Hepatocyte (in vitro differentiated cells): ENCODE results near the gene PDZD8. TPM values are rescaled to one million over a fixed set of nuclear protein-coding genes. Genes with fewer than 3 reads are reported as not detected.

Experiments
- DNase-seq: peaks from one replicate; pipeline ENCODE4 v3.0.0-alpha.2; 2016; ENCODE audit warnings: low spot score
- H2AFZ ChIP-seq: fragments of 200-600 bp; sonication (generic); 2 replicates; pipeline ENCODE4 v1.6.0; 2016; ENCODE audit warnings: antibody characterized with exemption, mild to moderate bottlenecking
- H3K27ac ChIP-seq: fragments of 200-600 bp; sonication (generic); 2 replicates; pipeline ENCODE4 v1.5.1; 2016; ENCODE audit warnings: mild to moderate bottlenecking
- H3K27me3 ChIP-seq: fragments of 200-600 bp; sonication (generic); 2 replicates; pipeline ENCODE4 v1.6.1; 2016
- H3K36me3 ChIP-seq: fragments of 200-600 bp; sonication (generic); replicated peaks from 2 replicates; pipeline ENCODE4 v1.5.1; 2016; ENCODE audit warnings: low read depth; ENCODE audit not compliant: insufficient read depth
- H3K4me1 ChIP-seq: fragments of 200-600 bp; sonication (generic); 2 replicates; pipeline ENCODE4 v1.5.1; 2016; ENCODE audit warnings: mild to moderate bottlenecking, moderate library complexity; ENCODE audit not compliant: insufficient read depth
- H3K4me2 ChIP-seq: fragments of 200-600 bp; sonication (generic); 2 replicates; pipeline ENCODE4 v1.6.0; 2016
- H3K4me3 ChIP-seq: fragments of 200-600 bp; sonication (generic); 2 replicates; pipeline ENCODE4 v1.5.1; 2016; ENCODE audit warnings: mild to moderate bottlenecking
- H3K79me2 ChIP-seq: fragments of 200-600 bp; sonication (generic); 2 replicates; pipeline ENCODE4 v1.6.0; 2017; ENCODE audit warnings: mild to moderate bottlenecking
- H3K9me2 ChIP-seq: fragments of 200-600 bp; sonication (generic); replicated peaks from 2 replicates; pipeline ENCODE4 v1.6.0; 2017; ENCODE audit warnings: mild to moderate bottlenecking; ENCODE audit not compliant: insufficient read depth
- H3K9me3 ChIP-seq: fragments of 200-600 bp; sonication (generic); 2 replicates; pipeline ENCODE4 v1.5.1; 2016; ENCODE audit warnings: low read depth, mild to moderate bottlenecking
- H4K20me1 ChIP-seq: fragments of 200-600 bp; sonication (generic); 2 replicates; pipeline ENCODE4 v1.6.0; 2016; ENCODE audit warnings: mild to moderate bottlenecking; ENCODE audit not compliant: insufficient read depth, poor library complexity, severe bottlenecking
- CTCF ChIP-seq: fragments of 200-600 bp; sonication (generic); IDR thresholded peaks from 2 replicates; pipeline ENCODE4 v1.5.1; 2016; ENCODE audit warnings: antibody characterized with exemption, mild to moderate bottlenecking; ENCODE audit not compliant: poor library complexity
- EZH2 ChIP-seq: fragments of 200-600 bp; sonication (generic); IDR thresholded peaks from 2 replicates; pipeline ENCODE4 v1.6.1; 2016; ENCODE audit warnings: antibody characterized with exemption, mild to moderate bottlenecking, borderline replicate concordance
- EZH2phosphoT487 ChIP-seq: fragments of 200-600 bp; sonication (generic); IDR thresholded peaks from one replicate; pipeline ENCODE4 v1.6.1; 2018; ENCODE audit warnings: antibody characterized with exemption, mild to moderate bottlenecking, low read depth, moderate library complexity; ENCODE audit not compliant: unreplicated experiment, severe bottlenecking
- WGBS: methylation state at CpG from one replicate; pipeline ENCODE4 v1.1.6; 2016; ENCODE audit warnings: low lambda C conversion rate; ENCODE audit errors: missing lambda C conversion rate; 5-methylcytosine and 5-hydroxymethylcytosine counted together
- polyA plus RNA-seq: library from polyadenylated mRNA; unstranded; fragments of >200 nt; fragmentation: Nextera tagmentation; extraction: Ambion mirVana; gene quantifications from 2 replicates; pipeline ENCODE4 v1.2.1, GENCODE V29; 2016
- total RNA-seq: library from RNA; depleted of rRNA; stranded (reverse); fragments of >200 nt; gene quantifications from 2 replicates; pipeline ENCODE4 v1.2.3, GENCODE V29; 2014

PDZD8 gene
- total and polyA plus RNA-seq, 2 experiments from 2014 or later: 12.9 to 77.2 TPM

DNA sequence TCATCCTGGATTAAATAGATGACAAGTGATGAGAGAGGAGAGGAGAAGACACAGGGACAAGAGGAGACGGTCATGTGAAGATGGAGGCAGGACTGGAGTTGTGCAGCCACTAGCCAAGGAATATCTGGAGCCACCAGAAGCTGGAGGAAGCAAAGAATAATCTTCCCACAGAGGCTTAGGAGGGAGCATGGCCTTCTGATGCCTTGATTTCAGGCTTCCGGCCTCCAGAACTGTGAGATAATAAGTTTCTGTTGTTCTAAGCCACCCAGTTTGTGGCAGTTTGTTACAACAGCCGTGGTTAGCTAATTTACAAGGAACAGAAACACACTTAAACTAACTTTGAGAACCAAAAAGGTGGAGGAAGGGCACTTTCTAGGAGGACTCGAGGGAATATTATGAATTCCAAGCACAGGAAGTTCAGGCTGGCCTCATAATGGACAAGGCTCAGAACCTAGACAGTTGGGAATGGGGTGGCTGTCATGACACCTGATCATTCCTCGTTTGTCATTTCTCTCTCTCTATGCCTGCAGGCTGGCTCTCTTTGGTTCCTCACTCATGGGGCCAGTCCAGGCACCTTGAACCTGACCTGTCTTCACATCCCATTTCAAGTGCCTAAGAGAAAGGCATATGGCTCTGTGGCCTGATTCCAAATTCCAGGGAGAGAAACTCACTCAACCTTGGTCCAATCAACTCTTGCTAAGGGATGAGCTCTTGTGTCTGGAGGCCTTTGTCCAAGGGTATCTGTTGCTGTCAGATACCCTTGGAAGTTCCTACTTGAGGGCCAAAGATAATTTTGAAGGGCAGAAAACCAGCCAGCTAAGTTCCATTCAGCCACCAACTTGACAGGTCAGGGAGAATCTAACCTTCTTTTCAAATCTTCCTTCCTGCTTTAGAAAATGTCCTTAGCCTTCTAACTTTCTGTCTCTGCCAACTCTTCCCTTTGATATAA is 33.5 kb upstream of the PDZD8 start:
- Histone ChIP-seq H3K79me2 (no peaks in the 10 kb centered on the region), H3K27me3 (no peaks in the 10 kb centered on the region), H2AFZ (no peak overlapping the region), H3K9me3 (no peaks in the 10 kb centered on the region), H4K20me1 (no peaks in the 10 kb centered on the region), H3K4me2 (no peak overlapping the region), H3K4me1 (peaks cover 5% of the 10 kb centered on the region), H3K4me3 (no peak overlapping the region), H3K27ac (no peak overlapping the region), H3K9me2 (no peaks in the 10 kb centered on the region), H3K36me3 (no peaks in the 10 kb centered on the region)
- WGBS: 89% methylated on average over 5 of the region's 5 CpGs
- no peak for DNase-seq
- TF ChIP-seq CTCF (no peak), EZH2 (no peak), EZH2phosphoT487 (no peak)

GRCh38 chr10:117405730-117406129 is 30.5 kb upstream of the PDZD8 start:
- WGBS: 84% methylated on average over 3 of the region's 3 CpGs
- Histone ChIP-seq H3K27ac (no peak overlapping the region), H3K36me3 (no peaks in the 10 kb centered on the region), H3K4me2 (no peak overlapping the region), H3K79me2 (no peaks in the 10 kb centered on the region), H3K27me3 (no peaks in the 10 kb centered on the region), H2AFZ (no peak overlapping the region), H3K4me3 (no peak overlapping the region), H4K20me1 (no peaks in the 10 kb centered on the region), H3K4me1 (no peaks in the 10 kb centered on the region), H3K9me2 (no peaks in the 10 kb centered on the region), H3K9me3 (no peaks in the 10 kb centered on the region)
- no peak for DNase-seq
- TF ChIP-seq EZH2 (no peak), CTCF (no peak), EZH2phosphoT487 (no peak)

GRCh38 chr10:117400329-117400728 is 25.1 kb upstream of the PDZD8 start:
- no peaks in the 10 kb centered on the region for H3K9me2 ChIP-seq
- no peaks in the 10 kb centered on the region for H3K79me2 ChIP-seq
- H2AFZ ChIP-seq: no peak overlapping the region
- no peaks in the 10 kb centered on the region for H3K27me3 ChIP-seq
- no peak overlapping the region for H3K4me2 ChIP-seq
- no peaks in the 10 kb centered on the region for H4K20me1 ChIP-seq
- 92% methylated on average over 3 of the region's 3 CpGs for WGBS
- no peak for DNase-seq
- no peak overlapping the region for H3K27ac ChIP-seq
- no peaks in the 10 kb centered on the region for H3K9me3 ChIP-seq
- H3K4me3 ChIP-seq: no peak overlapping the region
- no peak for TF ChIP-seq EZH2phosphoT487
- no peak for TF ChIP-seq CTCF
- no peak for TF ChIP-seq EZH2
- no peaks in the 10 kb centered on the region for H3K4me1 ChIP-seq
- H3K36me3 ChIP-seq: no peaks in the 10 kb centered on the region
